Astrocyte of the cerebellum (primary cell): ENCODE data around the gene RFX1.

Source experiments
- DNase-seq: peaks from one replicate; pipeline ENCODE4 v3.0.0-alpha.2; 2011; ENCODE audit warnings: low read depth
- H3K4me3 ChIP-seq: 2 replicates; pipeline ENCODE4 v1.5.1; 2011; ENCODE audit warnings: mild to moderate bottlenecking, low read depth, low read length, moderate library complexity
- in situ Hi-C: cut with HindIII; loops from 2 replicates; pipeline ENCODE4 v1.10.0; 2017; ENCODE audit warnings: low sequenced_read_pairs
- TF ChIP-seq, protein P1 (sequence below): IDR thresholded peaks from 2 replicates; pipeline ENCODE4 v1.5.1; 2012; ENCODE audit warnings: low read length, low read depth, moderate library complexity, mild to moderate bottlenecking; ENCODE audit errors: missing control alignments

RFX1 gene

DNA sequence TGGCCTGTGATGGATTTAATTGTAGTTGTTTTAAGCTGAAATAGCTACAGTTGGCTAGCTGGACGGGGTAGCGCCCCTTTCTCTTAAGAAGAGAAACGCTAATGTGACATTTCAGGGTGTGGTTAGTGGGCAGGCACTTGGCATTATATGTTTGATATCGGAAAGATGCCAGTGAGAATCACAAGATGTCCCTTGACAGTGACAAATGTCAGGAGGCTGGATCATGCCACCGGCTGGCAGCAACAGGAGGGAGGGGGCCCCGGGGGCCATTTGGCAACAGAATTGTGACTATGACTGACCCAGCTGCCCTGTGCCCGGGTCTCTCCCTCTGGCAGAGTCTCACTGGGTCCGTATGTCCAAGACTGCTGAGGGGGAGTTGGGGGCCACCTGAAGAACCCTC is 49.1 kb downstream of the RFX1 start:
- in situ Hi-C loops = no loop called here
- no peak overlapping the region for H3K4me3 ChIP-seq
- DNase-seq = no peak
- TF ChIP-seq, protein P1, sequence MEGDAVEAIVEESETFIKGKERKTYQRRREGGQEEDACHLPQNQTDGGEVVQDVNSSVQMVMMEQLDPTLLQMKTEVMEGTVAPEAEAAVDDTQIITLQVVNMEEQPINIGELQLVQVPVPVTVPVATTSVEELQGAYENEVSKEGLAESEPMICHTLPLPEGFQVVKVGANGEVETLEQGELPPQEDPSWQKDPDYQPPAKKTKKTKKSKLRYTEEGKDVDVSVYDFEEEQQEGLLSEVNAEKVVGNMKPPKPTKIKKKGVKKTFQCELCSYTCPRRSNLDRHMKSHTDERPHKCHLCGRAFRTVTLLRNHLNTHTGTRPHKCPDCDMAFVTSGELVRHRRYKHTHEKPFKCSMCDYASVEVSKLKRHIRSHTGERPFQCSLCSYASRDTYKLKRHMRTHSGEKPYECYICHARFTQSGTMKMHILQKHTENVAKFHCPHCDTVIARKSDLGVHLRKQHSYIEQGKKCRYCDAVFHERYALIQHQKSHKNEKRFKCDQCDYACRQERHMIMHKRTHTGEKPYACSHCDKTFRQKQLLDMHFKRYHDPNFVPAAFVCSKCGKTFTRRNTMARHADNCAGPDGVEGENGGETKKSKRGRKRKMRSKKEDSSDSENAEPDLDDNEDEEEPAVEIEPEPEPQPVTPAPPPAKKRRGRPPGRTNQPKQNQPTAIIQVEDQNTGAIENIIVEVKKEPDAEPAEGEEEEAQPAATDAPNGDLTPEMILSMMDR = no peak

DNA sequence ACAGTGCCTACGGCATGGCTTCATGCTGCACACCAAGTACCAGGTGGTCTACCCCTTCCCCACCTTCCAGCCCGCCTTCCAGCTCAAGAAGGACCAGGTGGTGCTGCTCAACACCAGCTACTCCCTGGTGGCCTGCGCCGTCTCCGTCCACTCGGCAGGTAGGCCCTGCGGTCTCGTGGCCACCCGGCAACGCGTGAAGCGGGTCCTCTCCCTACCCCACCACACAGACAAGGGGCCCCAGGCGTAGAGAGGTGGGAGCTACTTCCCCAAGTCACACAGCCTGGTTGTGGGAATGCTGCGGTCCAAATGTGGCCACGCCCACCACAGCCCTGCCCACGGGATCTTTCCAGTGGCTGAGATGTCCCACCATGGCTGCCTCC is 49.8 kb downstream of the RFX1 start:
- TF ChIP-seq, protein P1 = no peak
- no peak overlapping the region for H3K4me3 ChIP-seq
- DNase-seq = no peak
- in situ Hi-C loops = no loop called here

GRCh38 chr19:13955662-13956364 is 50.3 kb downstream of the RFX1 start:
- DNase-seq = no peak
- H3K4me3 ChIP-seq = no peak overlapping the region
- TF ChIP-seq, protein P1 = no peak
- in situ Hi-C loops = no loop called here

GRCh38 chr19:13954185-13954584 is 51.9 kb downstream of the RFX1 start:
- H3K4me3 ChIP-seq = no peak overlapping the region
- in situ Hi-C loops = no loop called here
- DNase-seq = no peak
- TF ChIP-seq, protein P1 = no peak

- H3K4me3 ChIP-seq = peak overlapping the region; percentile 67
- in situ Hi-C loops = no loop called here
- no peak for DNase-seq
- TF ChIP-seq, protein P1 = peak; percentile 9
Observed at GRCh38 chr19:13952931-13953531, 53.1 kb downstream of the RFX1 start.

DNA sequence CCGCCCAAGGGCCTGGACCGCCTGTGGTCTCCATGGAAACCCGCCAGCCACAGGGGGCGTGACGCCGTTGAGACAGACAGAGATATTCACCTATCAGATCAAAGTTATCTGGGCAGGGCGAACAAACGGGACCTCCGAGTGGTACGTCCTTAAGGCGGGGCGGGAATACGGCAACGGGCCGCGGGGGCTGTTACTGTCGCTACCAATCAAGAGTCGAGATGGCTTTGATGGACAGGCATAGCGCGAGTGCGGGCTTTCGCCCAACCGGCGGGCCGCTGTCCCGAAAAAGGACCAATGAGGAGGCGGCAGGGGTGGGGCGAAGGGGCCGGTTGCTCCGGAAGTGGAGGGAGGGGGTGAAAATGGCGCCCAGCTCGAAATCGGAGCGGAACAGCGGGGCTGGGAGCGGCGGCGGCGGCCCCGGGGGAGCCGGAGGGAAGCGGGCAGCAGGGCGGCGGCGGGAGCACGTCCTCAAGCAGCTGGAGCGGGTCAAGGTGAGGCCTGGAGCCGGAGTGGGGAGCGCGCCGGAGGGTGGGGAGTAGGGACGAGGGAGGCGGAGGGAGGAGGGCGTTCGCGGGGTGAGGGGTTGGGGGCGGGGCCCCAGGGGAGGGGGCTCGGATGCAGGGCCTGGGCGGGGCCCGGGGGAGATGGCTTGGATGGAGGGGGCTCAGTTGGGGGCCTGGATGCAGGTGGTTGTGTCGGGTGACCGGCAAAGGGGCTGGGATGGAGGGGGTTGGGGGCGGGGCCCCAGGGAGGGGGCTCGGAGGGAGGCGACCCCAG is 53.8 kb downstream of the RFX1 start, which contains the start of gene DCAF15:
TSS of gene DCAF15 (plus strand) at position 356 of the 777 bp plus-strand sequence. CDS start at position 360, 4 bp downstream.
- DNase-seq = peak; percentile 99
- in situ Hi-C loops = no loop called here
- H3K4me3 ChIP-seq = peak within 1 kb of the TSS; percentile 67
- TF ChIP-seq, protein P1 = no peak
